ENCODE measurements around the gene GBGT1. TPM values are rescaled to one million over a fixed set of nuclear protein-coding genes. Genes with fewer than 3 reads are reported as not detected.
"Not testable (repeated sequence)": the region's sequence is repeated elsewhere in the genome, so short reads cannot be mapped to it uniquely, and the experiment has no call there.

GBGT1 gene
- total RNA-seq, result 1.4 and 5.9 TPM in 2 replicates
- 0.37 TPM for polyA plus RNA-seq (2012)

GRCh38 chr9:133163504-133164172 is at the start of gene GBGT1:
TSS of gene GBGT1 (minus strand) at chr9:133163914. CDS start at chr9:133162412, 1,502 bp downstream.
- peak; percentile 25 for DNase-seq (ENCODE audit: low read depth)

- DNase-seq (ENCODE audit: low read depth), result no peak
Measured at GRCh38 chr9:133210609-133211008, 46.9 kb upstream of the GBGT1 start.

GRCh38 chr9:133210202-133210532 is 46.5 kb upstream of the GBGT1 start:
- no peak for DNase-seq (ENCODE audit: low read depth)

GRCh38 chr9:133209327-133210201 is 45.9 kb upstream of the GBGT1 start:
- not testable (repeated sequence) for DNase-seq (ENCODE audit: low read depth)

GRCh38 chr9:133208880-133209300 is 45.2 kb upstream of the GBGT1 start, which contains the start of gene OBP2B:
TSS of gene OBP2B (minus strand) at chr9:133209250. CDS start at chr9:133209199, 51 bp downstream.
- DNase-seq (ENCODE audit: low read depth), result not testable (repeated sequence)

GRCh38 chr9:133208171-133208879 is 44.6 kb upstream of the GBGT1 start:
- not testable (repeated sequence) for DNase-seq (ENCODE audit: low read depth)

GRCh38 chr9:133207540-133208170 is 43.9 kb upstream of the GBGT1 start:
- no peak for DNase-seq (ENCODE audit: low read depth)

GRCh38 chr9:133207021-133207531 is 43.4 kb upstream of the GBGT1 start:
- DNase-seq (ENCODE audit: low read depth), result no peak

- DNase-seq (ENCODE audit: low read depth), result no peak
Measured at GRCh38 chr9:133205996-133206931, 42.5 kb upstream of the GBGT1 start.

- not testable (repeated sequence) for DNase-seq (ENCODE audit: low read depth)
Measured at GRCh38 chr9:133205481-133205887, 41.8 kb upstream of the GBGT1 start.

GRCh38 chr9:133204993-133205336 is 41.3 kb upstream of the GBGT1 start:
- no peak for DNase-seq (ENCODE audit: low read depth)

- DNase-seq (ENCODE audit: low read depth), result no peak
Measured at GRCh38 chr9:133204335-133204992, 40.8 kb upstream of the GBGT1 start.

- DNase-seq (ENCODE audit: low read depth), result no peak
Measured at GRCh38 chr9:133203506-133204075, 39.9 kb upstream of the GBGT1 start.

GRCh38 chr9:133202688-133203453 is 39.2 kb upstream of the GBGT1 start:
- no peak for DNase-seq (ENCODE audit: low read depth)

- no peak for DNase-seq (ENCODE audit: low read depth)
Measured at GRCh38 chr9:133202145-133202513, 38.4 kb upstream of the GBGT1 start.

GRCh38 chr9:133201424-133202144 is 37.9 kb upstream of the GBGT1 start:
- no peak for DNase-seq (ENCODE audit: low read depth)

GRCh38 chr9:133200631-133201030 is 36.9 kb upstream of the GBGT1 start:
- DNase-seq (ENCODE audit: low read depth), result no peak
